ENCODE results near the gene IGF2.

DNA sequence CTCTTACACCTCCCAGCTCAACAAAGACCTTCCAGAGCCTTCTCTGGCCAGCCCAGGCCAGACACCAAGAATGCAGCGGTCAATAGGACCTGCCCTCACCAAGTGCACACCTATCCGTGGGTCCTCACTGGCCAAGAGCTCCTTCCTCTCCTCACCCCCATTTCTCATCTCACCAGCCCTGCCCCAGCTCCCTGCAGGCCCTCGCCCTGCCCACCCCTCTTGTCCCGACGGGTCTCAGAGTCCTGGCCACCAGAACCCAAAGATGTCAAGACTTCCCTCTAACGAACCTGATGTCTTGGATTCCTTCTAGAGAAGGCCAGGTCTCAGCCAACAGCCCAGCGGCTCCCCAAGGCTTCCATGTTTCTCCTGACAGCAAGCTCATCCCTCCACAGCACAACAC is 43.6 kb downstream of the IGF2 start:
- TF ChIP-seq, protein P1, sequence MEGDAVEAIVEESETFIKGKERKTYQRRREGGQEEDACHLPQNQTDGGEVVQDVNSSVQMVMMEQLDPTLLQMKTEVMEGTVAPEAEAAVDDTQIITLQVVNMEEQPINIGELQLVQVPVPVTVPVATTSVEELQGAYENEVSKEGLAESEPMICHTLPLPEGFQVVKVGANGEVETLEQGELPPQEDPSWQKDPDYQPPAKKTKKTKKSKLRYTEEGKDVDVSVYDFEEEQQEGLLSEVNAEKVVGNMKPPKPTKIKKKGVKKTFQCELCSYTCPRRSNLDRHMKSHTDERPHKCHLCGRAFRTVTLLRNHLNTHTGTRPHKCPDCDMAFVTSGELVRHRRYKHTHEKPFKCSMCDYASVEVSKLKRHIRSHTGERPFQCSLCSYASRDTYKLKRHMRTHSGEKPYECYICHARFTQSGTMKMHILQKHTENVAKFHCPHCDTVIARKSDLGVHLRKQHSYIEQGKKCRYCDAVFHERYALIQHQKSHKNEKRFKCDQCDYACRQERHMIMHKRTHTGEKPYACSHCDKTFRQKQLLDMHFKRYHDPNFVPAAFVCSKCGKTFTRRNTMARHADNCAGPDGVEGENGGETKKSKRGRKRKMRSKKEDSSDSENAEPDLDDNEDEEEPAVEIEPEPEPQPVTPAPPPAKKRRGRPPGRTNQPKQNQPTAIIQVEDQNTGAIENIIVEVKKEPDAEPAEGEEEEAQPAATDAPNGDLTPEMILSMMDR (IDR thresholded peaks at IDR 0.05), result no peak
- no peak for TF ChIP-seq POLR2AphosphoS5 (IDR thresholded peaks at IDR 0.05)
- no peak for TF ChIP-seq EP300 (IDR thresholded peaks at IDR 0.05)
- no peak for TF ChIP-seq POLR2A (IDR thresholded peaks at IDR 0.05)
